ENCODE measurements around the gene RAI1.

RAI1 gene

DNA sequence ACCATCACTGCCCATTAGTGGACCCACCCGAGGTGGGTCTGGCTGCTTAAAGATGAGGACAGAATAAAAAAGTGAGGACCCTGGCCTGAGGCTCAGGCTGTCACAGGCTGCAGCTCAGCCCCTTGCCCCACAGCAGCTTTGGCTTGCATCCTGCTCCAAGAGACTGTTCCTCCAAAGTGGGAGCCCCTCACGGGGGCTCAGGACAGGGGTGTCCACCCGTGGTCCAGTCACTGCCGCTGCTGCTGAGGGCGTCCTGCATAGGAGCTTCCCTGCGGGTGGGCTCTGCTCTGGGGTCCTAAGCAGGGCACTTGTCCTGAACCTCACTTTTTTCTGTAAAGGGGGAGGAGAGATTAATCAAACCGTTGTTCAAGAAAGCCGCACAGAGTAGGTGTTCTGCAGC, 107.7 kb downstream of the RAI1 start:
- Mint-ChIP-seq H3K4me3 (no peak overlapping the region), H3K4me1 (peaks cover 81% of the 10 kb centered on the region), H3K27ac (no peak overlapping the region), H3K9me3 (no peaks in the 10 kb centered on the region), H3K36me3 (ENCODE audit: low read depth) (peaks cover 5% of the 10 kb centered on the region), H3K27me3 (ENCODE audit: low read depth) (peaks cover 3% of the 10 kb centered on the region)
- TF ChIP-seq, protein P1, sequence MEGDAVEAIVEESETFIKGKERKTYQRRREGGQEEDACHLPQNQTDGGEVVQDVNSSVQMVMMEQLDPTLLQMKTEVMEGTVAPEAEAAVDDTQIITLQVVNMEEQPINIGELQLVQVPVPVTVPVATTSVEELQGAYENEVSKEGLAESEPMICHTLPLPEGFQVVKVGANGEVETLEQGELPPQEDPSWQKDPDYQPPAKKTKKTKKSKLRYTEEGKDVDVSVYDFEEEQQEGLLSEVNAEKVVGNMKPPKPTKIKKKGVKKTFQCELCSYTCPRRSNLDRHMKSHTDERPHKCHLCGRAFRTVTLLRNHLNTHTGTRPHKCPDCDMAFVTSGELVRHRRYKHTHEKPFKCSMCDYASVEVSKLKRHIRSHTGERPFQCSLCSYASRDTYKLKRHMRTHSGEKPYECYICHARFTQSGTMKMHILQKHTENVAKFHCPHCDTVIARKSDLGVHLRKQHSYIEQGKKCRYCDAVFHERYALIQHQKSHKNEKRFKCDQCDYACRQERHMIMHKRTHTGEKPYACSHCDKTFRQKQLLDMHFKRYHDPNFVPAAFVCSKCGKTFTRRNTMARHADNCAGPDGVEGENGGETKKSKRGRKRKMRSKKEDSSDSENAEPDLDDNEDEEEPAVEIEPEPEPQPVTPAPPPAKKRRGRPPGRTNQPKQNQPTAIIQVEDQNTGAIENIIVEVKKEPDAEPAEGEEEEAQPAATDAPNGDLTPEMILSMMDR (IDR thresholded peaks at IDR 0.05; ENCODE audit: unreplicated experiment in 3 of 3) = no peak

DNA sequence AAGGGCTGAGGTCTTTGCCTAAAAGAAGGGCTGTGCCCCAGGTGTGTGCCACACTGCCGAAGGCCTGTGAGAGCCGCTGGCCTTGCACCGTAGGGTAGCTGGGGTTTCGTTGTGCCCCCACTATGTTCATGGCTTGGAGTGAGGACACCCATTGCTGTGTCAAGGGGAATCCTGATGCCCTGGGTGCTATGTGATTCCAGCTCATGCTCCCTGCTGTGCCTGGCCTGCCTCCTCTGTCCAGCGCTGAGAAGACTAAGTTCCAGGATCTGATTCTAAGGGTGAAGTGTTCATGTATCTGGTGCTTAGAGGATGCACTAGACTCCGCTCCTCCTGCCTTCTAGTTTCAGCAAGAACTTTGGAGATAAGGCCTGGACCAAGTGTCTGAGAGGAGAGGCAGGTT, 108.2 kb downstream of the RAI1 start:
- peaks cover 6% of the 10 kb centered on the region for H3K36me3 Mint-ChIP-seq (ENCODE audit: low read depth)
- H3K27ac Mint-ChIP-seq = peak overlapping the region in 2 of 3 experiments; percentile 54 to 66
- H3K4me3 Mint-ChIP-seq = peak overlapping the region in 1 of 3 experiments; percentile 13
- no peaks in the 10 kb centered on the region for H3K9me3 Mint-ChIP-seq
- peaks cover 3% of the 10 kb centered on the region for H3K27me3 Mint-ChIP-seq (ENCODE audit: low read depth)
- peaks cover 78% of the 10 kb centered on the region for H3K4me1 Mint-ChIP-seq
- TF ChIP-seq, protein P1 (IDR thresholded peaks at IDR 0.05; ENCODE audit: unreplicated experiment in 3 of 3) = no peak

GRCh38 chr17:17789828-17790636, 108.8 kb downstream of the RAI1 start:
- H3K9me3 Mint-ChIP-seq = no peaks in the 10 kb centered on the region
- H3K27me3 Mint-ChIP-seq (ENCODE audit: low read depth) = peaks cover 3% of the 10 kb centered on the region
- H3K27ac Mint-ChIP-seq = peak overlapping the region; percentile 25 to 69 (median 54)
- H3K36me3 Mint-ChIP-seq (ENCODE audit: low read depth) = peaks cover 6% of the 10 kb centered on the region
- TF ChIP-seq, protein P1 (IDR thresholded peaks at IDR 0.05; ENCODE audit: unreplicated experiment in 3 of 3) = no peak
- peaks cover 72% of the 10 kb centered on the region for H3K4me1 Mint-ChIP-seq
- peak overlapping the region in 1 of 3 experiments; percentile 13 for H3K4me3 Mint-ChIP-seq

DNA sequence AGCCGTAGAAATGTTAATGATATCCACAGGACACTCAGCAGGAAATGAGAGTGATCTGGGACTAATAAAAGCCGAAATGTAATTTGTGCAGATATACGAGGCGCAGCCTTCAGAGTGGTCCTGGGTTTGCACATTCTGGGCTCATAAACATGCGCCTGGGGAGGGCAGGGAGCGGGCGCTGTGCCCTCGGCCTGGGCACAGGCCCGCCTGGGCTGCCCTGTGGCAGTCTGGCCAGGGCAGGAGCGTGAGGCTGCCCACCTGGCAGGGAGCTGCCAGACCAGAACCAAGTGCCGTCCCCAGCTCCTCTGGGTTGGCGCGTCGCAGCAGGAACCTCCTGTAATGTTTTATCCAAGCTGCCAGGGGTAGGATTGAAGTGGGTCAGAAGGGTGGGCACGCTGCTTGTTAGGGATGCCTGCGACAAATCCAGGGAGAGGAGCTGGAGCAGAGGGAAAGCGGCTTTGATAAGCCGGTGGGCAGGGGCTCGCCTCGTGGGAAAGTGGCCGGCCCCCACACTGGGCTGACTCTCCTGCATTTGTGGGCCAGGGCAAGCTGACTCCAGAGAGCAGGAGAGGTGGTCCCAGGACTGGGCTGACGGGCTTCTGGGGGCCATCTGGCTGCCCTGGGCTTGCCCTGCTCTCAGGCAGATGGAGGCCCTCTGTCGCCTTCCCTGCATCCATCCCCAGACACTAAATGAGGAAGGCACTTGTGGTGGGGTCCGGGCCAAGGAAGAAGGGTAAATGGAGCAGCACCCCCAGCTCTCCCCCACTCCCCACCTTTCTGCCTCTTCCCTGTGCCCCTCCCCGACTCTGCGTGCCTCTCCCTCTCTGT, 109.6 kb downstream of the RAI1 start:
- Mint-ChIP-seq H3K4me3 (no peak overlapping the region), H3K27ac (peak overlapping the region; percentile 54 to 69 (median 66)), H3K36me3 (ENCODE audit: low read depth) (peaks cover 6% of the 10 kb centered on the region), H3K27me3 (ENCODE audit: low read depth) (peaks cover 3% of the 10 kb centered on the region), H3K9me3 (no peaks in the 10 kb centered on the region), H3K4me1 (peaks cover 64% of the 10 kb centered on the region)
- TF ChIP-seq, protein P1 (IDR thresholded peaks at IDR 0.05; ENCODE audit: unreplicated experiment in 3 of 3) = no peak

GRCh38 chr17:17792037-17792550, 110.8 kb downstream of the RAI1 start:
- Mint-ChIP-seq H3K27ac (peak overlapping the region; percentile 57 to 81 (median 72)), H3K9me3 (no peaks in the 10 kb centered on the region), H3K4me1 (peaks cover 56% of the 10 kb centered on the region), H3K27me3 (ENCODE audit: low read depth) (peaks cover 3% of the 10 kb centered on the region), H3K36me3 (ENCODE audit: low read depth) (peaks cover 6% of the 10 kb centered on the region), H3K4me3 (peak overlapping the region in 2 of 3 experiments; percentile 6 to 25)
- TF ChIP-seq, protein P1 (IDR thresholded peaks at IDR 0.05; ENCODE audit: unreplicated experiment in 3 of 3) = no peak

Data from nephron (organoid).